Liver (tissue), 9 donors: Measurements from ENCODE around the gene SMIM7. TPM values are rescaled to one million over a fixed set of nuclear protein-coding genes. Genes with fewer than 3 reads are reported as not detected.

ENCODE experiments used
- DNase-seq: peaks from one replicate; pipeline ENCODE4 v3.0.0-alpha.2; 2017; ENCODE audit warnings: low spot score
- H3K27ac ChIP-seq, 2 donors: one replicate each; pipeline ENCODE4 v1.7.0; 2013; ENCODE audit warnings: inconsistent platforms in 2 of 2, low read length in 2 of 2, control low read depth in 1 of 2, low read depth in 1 of 2, mild to moderate bottlenecking in 1 of 2
- H3K27me3 ChIP-seq, 4 donors: one replicate each; pipeline versions ENCODE4 v1.6.1 to v1.7.0; 2013; ENCODE audit warnings: low read length in 3 of 4, inconsistent platforms in 1 of 4, mild to moderate bottlenecking in 1 of 4, moderate library complexity in 1 of 4; ENCODE audit not compliant: control insufficient read depth in 4 of 4, insufficient read depth in 4 of 4
- H3K36me3 ChIP-seq, 4 donors: one replicate each; pipeline versions ENCODE4 v1.6.1 to v1.7.0; 2013; ENCODE audit warnings: low read length in 3 of 4, mild to moderate bottlenecking in 3 of 4, low read depth in 1 of 4, moderate library complexity in 1 of 4; ENCODE audit not compliant: control insufficient read depth in 4 of 4, insufficient read depth in 3 of 4
- H3K4me1 ChIP-seq, 4 donors: one replicate each; pipeline versions ENCODE4 v1.6.1 to v1.7.0; 2013; ENCODE audit warnings: low read length in 3 of 4, mild to moderate bottlenecking in 3 of 4, moderate library complexity in 1 of 4; ENCODE audit not compliant: control insufficient read depth in 4 of 4, insufficient read depth in 4 of 4
- H3K4me3 ChIP-seq, 3 donors: one replicate each; pipeline versions ENCODE4 v1.6.1 to v1.7.0; 2013; ENCODE audit warnings: low read length in 3 of 3, control low read depth in 1 of 3, low read depth in 1 of 3, mild to moderate bottlenecking in 1 of 3
- H3K9ac ChIP-seq, 2 donors: one replicate each; pipeline ENCODE4 v1.7.0; 2013; ENCODE audit warnings: low read length in 2 of 2, mild to moderate bottlenecking in 2 of 2, moderate library complexity in 2 of 2, control low read depth in 1 of 2, low read depth in 1 of 2
- H3K9me3 ChIP-seq, 4 donors: one replicate each; pipeline versions ENCODE4 v1.6.1 to v1.7.0; 2013; ENCODE audit warnings: low read length in 3 of 4; ENCODE audit not compliant: control insufficient read depth in 4 of 4
- ATF3 ChIP-seq: IDR thresholded peaks from 2 replicates; pipeline ENCODE4 v1.6.1; 2016; ENCODE audit warnings: antibody characterized with exemption
- EGR1 ChIP-seq, 2 donors: IDR thresholded peaks; 2 replicates each; pipeline ENCODE4 v1.6.1; 2016 to 2018; ENCODE audit warnings: antibody characterized with exemption in 2 of 2, low read depth in 2 of 2
- FOXA1 ChIP-seq: IDR thresholded peaks from 2 replicates; pipeline ENCODE4 v1.6.1; 2016; ENCODE audit warnings: antibody characterized with exemption
- FOXA2 ChIP-seq: IDR thresholded peaks from 2 replicates; pipeline ENCODE4 v1.6.1; 2016; ENCODE audit warnings: antibody characterized with exemption
- GABPA ChIP-seq, 2 donors: IDR thresholded peaks in 1 of 2; conservative IDR thresholded peaks in 1 of 2; 2 replicates each; pipeline ENCODE4 v1.6.1; 2016; ENCODE audit warnings: antibody characterized with exemption in 2 of 2, mild to moderate bottlenecking in 1 of 2, moderate library complexity in 1 of 2
- HNF4A ChIP-seq, 2 donors: conservative IDR thresholded peaks; 2 replicates each; pipeline ENCODE4 v1.6.1; 2016; ENCODE audit warnings: antibody characterized with exemption in 2 of 2, mild to moderate bottlenecking in 2 of 2
- HNF4G ChIP-seq: IDR thresholded peaks from 2 replicates; pipeline ENCODE4 v1.6.1; 2016; ENCODE audit warnings: antibody characterized with exemption
- JUND ChIP-seq, 2 donors: IDR thresholded peaks; 2 replicates each; pipeline ENCODE4 v1.6.1; 2016; ENCODE audit warnings: antibody characterized with exemption in 2 of 2
- MAX ChIP-seq: IDR thresholded peaks from 2 replicates; pipeline ENCODE4 v1.6.1; 2016; ENCODE audit warnings: antibody characterized with exemption
- NR2F2 ChIP-seq: IDR thresholded peaks from 2 replicates; pipeline ENCODE4 v1.6.1; 2016; ENCODE audit warnings: antibody characterized with exemption
- RAD21 ChIP-seq, 2 donors: IDR thresholded peaks; 2 replicates each; pipeline ENCODE4 v1.6.1; 2016; ENCODE audit warnings: antibody characterized with exemption in 2 of 2, mild to moderate bottlenecking in 2 of 2
- RXRA ChIP-seq, 2 donors: IDR thresholded peaks; 2 replicates each; pipeline ENCODE4 v1.6.1; 2017 to 2018; ENCODE audit warnings: antibody characterized with exemption in 2 of 2, mild to moderate bottlenecking in 1 of 2
- SP1 ChIP-seq: IDR thresholded peaks from 2 replicates; pipeline ENCODE4 v1.6.1; 2018; ENCODE audit warnings: antibody characterized with exemption, mild to moderate bottlenecking
- TAF1 ChIP-seq: conservative IDR thresholded peaks from 2 replicates; pipeline ENCODE4 v1.6.1; 2016; ENCODE audit warnings: antibody characterized with exemption, mild to moderate bottlenecking
- YY1 ChIP-seq: IDR thresholded peaks from 2 replicates; pipeline ENCODE4 v1.6.1; 2016; ENCODE audit warnings: antibody characterized with exemption, mild to moderate bottlenecking
- ZBTB33 ChIP-seq: IDR thresholded peaks from 2 replicates; pipeline ENCODE4 v1.6.1; 2016; ENCODE audit warnings: antibody characterized with exemption
- WGBS: extraction: QIAGEN DNeasy Blood & Tissue Kit; methylation state at CpG from one replicate; pipeline ENCODE4 v1.1.7; 2013; 5-methylcytosine and 5-hydroxymethylcytosine counted together
- polyA plus RNA-seq, 2 donors: library from polyadenylated mRNA; stranded (reverse) in 1 of 2; unstranded in 1 of 2; fragments of 200-250 nt in 1 of 2; fragments of >200 nt in 1 of 2; fragmentation: Nextera tagmentation in 1 of 2; extraction: Ambion mirVana in 1 of 2; gene quantifications; one replicate each; pipeline versions ENCODE4 v1.2.1 to v1.2.3, GENCODE V29; 2013 to 2015
- total RNA-seq, 2 donors: library from RNA; depleted of rRNA; stranded (reverse); fragments of >200 nt; gene quantifications; one replicate each; pipeline ENCODE4 v1.2.3, GENCODE V29; 2014
- TF ChIP-seq, protein P1 (sequence below): fragments of 150-350 bp; IDR thresholded peaks from 2 replicates; pipeline ENCODE4 v1.5.1; 2017; ENCODE audit warnings: improper control_type of control experiment, low read depth, low read length; ENCODE audit not compliant: missing input control
- TF ChIP-seq, protein P2 (sequence below): IDR thresholded peaks from 2 replicates; pipeline ENCODE4 v1.6.1; 2016; ENCODE audit warnings: antibody characterized with exemption, mild to moderate bottlenecking
- donor health status: healthy.
- donor health status: healthy.
- donor health status: healthy.
- donor health status: healthy.
- donor health status: healthy.

The SMIM7 gene
- total and polyA plus RNA-seq, 4 donors, result 35.2 to 81.8 (median 46.9) TPM

GRCh38 chr19:16621165-16621800 is 38.7 kb downstream of the SMIM7 start:
- Histone ChIP-seq H3K27me3 (no peaks in the 10 kb centered on the region), H3K36me3 (peaks cover 0 to 7% (median 3%) of the 10 kb centered on the region in 4 donors), H3K4me1 (peaks cover 2 to 31% (median 23%) of the 10 kb centered on the region in 4 donors), H3K27ac (no peak overlapping the region), H3K4me3 (no peak overlapping the region), H3K9me3 (no peaks in the 10 kb centered on the region), H3K9ac (no peak overlapping the region)
- 89% methylated on average over 7 of the region's 7 CpGs for WGBS
- DNase-seq, result no peak
- TF ChIP-seq ZBTB33 (no peak), YY1 (no peak), GABPA (IDR thresholded peaks at IDR 0.05 in 1 of 2, conservative IDR thresholded peaks at IDR 0.05 in 1 of 2) (no peak), NR2F2 (no peak), FOXA1 (no peak), TAF1 (no peak), RAD21 (IDR thresholded peaks at IDR 0.05) (no peak), EGR1 (IDR thresholded peaks at IDR 0.05; ENCODE audit: low read depth in 2 of 2) (no peak), RXRA (IDR thresholded peaks at IDR 0.05) (no peak)
- TF ChIP-seq, protein P1, sequence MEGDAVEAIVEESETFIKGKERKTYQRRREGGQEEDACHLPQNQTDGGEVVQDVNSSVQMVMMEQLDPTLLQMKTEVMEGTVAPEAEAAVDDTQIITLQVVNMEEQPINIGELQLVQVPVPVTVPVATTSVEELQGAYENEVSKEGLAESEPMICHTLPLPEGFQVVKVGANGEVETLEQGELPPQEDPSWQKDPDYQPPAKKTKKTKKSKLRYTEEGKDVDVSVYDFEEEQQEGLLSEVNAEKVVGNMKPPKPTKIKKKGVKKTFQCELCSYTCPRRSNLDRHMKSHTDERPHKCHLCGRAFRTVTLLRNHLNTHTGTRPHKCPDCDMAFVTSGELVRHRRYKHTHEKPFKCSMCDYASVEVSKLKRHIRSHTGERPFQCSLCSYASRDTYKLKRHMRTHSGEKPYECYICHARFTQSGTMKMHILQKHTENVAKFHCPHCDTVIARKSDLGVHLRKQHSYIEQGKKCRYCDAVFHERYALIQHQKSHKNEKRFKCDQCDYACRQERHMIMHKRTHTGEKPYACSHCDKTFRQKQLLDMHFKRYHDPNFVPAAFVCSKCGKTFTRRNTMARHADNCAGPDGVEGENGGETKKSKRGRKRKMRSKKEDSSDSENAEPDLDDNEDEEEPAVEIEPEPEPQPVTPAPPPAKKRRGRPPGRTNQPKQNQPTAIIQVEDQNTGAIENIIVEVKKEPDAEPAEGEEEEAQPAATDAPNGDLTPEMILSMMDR, result no peak

DNA sequence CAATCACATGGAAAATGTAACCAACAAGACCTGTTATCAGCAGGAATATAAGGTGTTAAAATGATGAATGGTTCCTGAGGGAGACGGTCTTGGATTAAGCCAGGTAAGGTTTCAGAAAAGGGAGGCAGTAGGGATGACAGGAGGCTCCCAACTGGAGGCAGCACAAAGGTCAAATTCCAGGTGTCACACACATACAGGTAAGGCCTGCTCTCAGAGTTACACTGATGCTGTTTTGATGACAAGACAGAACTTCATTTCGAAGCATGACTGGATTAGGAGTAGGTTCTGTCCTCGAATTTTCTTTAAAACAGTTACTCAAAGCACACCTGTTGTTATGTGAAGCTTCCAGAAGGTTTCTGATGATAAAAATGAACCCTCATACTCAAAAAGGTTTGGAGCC is 39.4 kb downstream of the SMIM7 start:
- Histone ChIP-seq H3K4me3 (no peak overlapping the region), H3K27me3 (no peaks in the 10 kb centered on the region), H3K36me3 (peaks cover 0 to 7% (median 3%) of the 10 kb centered on the region in 4 donors), H3K27ac (no peak overlapping the region), H3K9ac (no peak overlapping the region), H3K9me3 (no peaks in the 10 kb centered on the region), H3K4me1 (peaks cover 2 to 25% (median 17%) of the 10 kb centered on the region in 4 donors)
- no peak for DNase-seq
- TF ChIP-seq, protein P2, sequence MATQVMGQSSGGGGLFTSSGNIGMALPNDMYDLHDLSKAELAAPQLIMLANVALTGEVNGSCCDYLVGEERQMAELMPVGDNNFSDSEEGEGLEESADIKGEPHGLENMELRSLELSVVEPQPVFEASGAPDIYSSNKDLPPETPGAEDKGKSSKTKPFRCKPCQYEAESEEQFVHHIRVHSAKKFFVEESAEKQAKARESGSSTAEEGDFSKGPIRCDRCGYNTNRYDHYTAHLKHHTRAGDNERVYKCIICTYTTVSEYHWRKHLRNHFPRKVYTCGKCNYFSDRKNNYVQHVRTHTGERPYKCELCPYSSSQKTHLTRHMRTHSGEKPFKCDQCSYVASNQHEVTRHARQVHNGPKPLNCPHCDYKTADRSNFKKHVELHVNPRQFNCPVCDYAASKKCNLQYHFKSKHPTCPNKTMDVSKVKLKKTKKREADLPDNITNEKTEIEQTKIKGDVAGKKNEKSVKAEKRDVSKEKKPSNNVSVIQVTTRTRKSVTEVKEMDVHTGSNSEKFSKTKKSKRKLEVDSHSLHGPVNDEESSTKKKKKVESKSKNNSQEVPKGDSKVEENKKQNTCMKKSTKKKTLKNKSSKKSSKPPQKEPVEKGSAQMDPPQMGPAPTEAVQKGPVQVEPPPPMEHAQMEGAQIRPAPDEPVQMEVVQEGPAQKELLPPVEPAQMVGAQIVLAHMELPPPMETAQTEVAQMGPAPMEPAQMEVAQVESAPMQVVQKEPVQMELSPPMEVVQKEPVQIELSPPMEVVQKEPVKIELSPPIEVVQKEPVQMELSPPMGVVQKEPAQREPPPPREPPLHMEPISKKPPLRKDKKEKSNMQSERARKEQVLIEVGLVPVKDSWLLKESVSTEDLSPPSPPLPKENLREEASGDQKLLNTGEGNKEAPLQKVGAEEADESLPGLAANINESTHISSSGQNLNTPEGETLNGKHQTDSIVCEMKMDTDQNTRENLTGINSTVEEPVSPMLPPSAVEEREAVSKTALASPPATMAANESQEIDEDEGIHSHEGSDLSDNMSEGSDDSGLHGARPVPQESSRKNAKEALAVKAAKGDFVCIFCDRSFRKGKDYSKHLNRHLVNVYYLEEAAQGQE, result no peak
- TF ChIP-seq YY1 (no peak), ZBTB33 (no peak), HNF4A (conservative IDR thresholded peaks at IDR 0.05) (no peak), SP1 (no peak), MAX (no peak), FOXA1 (no peak), EGR1 (IDR thresholded peaks at IDR 0.05; ENCODE audit: low read depth in 2 of 2) (no peak), HNF4G (no peak), RAD21 (IDR thresholded peaks at IDR 0.05) (no peak), GABPA (IDR thresholded peaks at IDR 0.05 in 1 of 2, conservative IDR thresholded peaks at IDR 0.05 in 1 of 2) (no peak), NR2F2 (no peak), ATF3 (no peak), JUND (IDR thresholded peaks at IDR 0.05) (no peak), TAF1 (no peak), RXRA (IDR thresholded peaks at IDR 0.05) (no peak), FOXA2 (no peak)
- TF ChIP-seq, protein P1, result no peak
- 76% methylated on average over 3 of the region's 3 CpGs for WGBS
